ENCODE data around the gene TNFAIP3. TPM values are rescaled to one million over a fixed set of nuclear protein-coding genes. Genes with fewer than 3 reads are reported as not detected.
A peak's percentile ranks its signal among the peaks of the same experiment; 100 is the strongest.

TNFAIP3 gene
- total RNA-seq, 1 donor from 2014 or later, result 45.9 TPM

GRCh38 chr6:137861550-137862337 is 5.3 kb upstream of the TNFAIP3 start:
- Histone ChIP-seq H3K4me1 (peaks cover 5% of the 10 kb centered on the region), H3K9me3 (no peaks in the 10 kb centered on the region), H3K4me3 (no peak overlapping the region), H3K27me3 (no peaks in the 10 kb centered on the region), H3K36me3 (no peaks in the 10 kb centered on the region), H3K27ac (no peak overlapping the region)
- DNase-seq (no peak), ATAC-seq (no peak)
- no peak for TF ChIP-seq CTCF (IDR thresholded peaks at IDR 0.05)
- intact Hi-C loops (cut with DNase I), result no loop called here

DNA sequence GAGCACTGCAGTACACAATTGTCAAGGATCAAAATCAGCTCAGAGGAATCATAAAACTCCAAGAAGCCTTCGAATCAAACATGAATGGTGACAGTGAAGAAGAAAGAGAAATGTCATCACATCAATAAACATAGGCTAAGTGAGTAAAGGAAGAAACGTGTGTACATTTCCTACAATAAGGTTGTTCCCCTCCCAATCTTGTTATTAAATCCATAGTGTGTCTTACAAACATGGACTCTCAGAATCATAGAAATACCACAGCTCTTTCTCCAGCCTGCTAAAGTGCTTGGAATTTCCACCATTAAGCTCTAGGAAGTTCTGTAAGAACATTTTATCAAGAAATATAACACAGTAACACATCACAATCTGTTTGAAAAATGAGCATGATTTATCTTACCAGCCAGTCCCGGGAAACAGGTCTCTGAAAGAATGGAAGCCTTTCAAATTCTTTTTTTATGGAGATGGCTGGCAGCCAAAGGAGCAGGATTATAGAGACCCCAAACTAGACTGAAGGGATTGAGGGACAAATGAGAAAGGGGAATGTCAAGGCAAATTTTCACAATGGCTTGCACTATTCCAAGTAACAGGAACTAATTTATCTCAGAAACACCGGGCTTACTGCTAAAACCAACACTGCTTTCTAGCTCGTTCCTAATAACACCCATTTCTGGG is 4.5 kb upstream of the TNFAIP3 start:
- intact Hi-C loops (cut with DNase I), result no loop called here
- Histone ChIP-seq H3K4me1 (peaks cover 5% of the 10 kb centered on the region), H3K36me3 (no peaks in the 10 kb centered on the region), H3K4me3 (no peak overlapping the region), H3K9me3 (no peaks in the 10 kb centered on the region), H3K27me3 (no peaks in the 10 kb centered on the region), H3K27ac (no peak overlapping the region)
- no peak for ATAC-seq
- no peak for DNase-seq
- no peak for TF ChIP-seq CTCF (IDR thresholded peaks at IDR 0.05)

- H3K36me3 ChIP-seq, result no peaks in the 10 kb centered on the region
- no peaks in the 10 kb centered on the region for H3K9me3 ChIP-seq
- no peak for TF ChIP-seq CTCF (IDR thresholded peaks at IDR 0.05)
- no peak overlapping the region for H3K27ac ChIP-seq
- H3K4me1 ChIP-seq, result peaks cover 7% of the 10 kb centered on the region
- DNase-seq (no peak), ATAC-seq (no peak)
- no peak overlapping the region for H3K4me3 ChIP-seq
- H3K27me3 ChIP-seq, result no peaks in the 10 kb centered on the region
- intact Hi-C loops (cut with DNase I), result no loop called here
These were observed 3.8 kb upstream of the TNFAIP3 start for GRCh38 chr6:137863091-137863797.

- Histone ChIP-seq H3K27me3 (no peaks in the 10 kb centered on the region), H3K36me3 (no peaks in the 10 kb centered on the region), H3K4me3 (no peak overlapping the region), H3K4me1 (peaks cover 18% of the 10 kb centered on the region), H3K27ac (no peak overlapping the region), H3K9me3 (no peaks in the 10 kb centered on the region)
- intact Hi-C loops (cut with DNase I), result loop anchor here (5.0 kb wide), 1 partner anchor 158 kb away; no protein-coding TSS in a partner anchor
- ATAC-seq (no peak), DNase-seq (no peak)
- no peak for TF ChIP-seq CTCF (IDR thresholded peaks at IDR 0.05)
These were observed 2.1 kb upstream of the TNFAIP3 start for GRCh38 chr6:137864812-137865508.

DNA sequence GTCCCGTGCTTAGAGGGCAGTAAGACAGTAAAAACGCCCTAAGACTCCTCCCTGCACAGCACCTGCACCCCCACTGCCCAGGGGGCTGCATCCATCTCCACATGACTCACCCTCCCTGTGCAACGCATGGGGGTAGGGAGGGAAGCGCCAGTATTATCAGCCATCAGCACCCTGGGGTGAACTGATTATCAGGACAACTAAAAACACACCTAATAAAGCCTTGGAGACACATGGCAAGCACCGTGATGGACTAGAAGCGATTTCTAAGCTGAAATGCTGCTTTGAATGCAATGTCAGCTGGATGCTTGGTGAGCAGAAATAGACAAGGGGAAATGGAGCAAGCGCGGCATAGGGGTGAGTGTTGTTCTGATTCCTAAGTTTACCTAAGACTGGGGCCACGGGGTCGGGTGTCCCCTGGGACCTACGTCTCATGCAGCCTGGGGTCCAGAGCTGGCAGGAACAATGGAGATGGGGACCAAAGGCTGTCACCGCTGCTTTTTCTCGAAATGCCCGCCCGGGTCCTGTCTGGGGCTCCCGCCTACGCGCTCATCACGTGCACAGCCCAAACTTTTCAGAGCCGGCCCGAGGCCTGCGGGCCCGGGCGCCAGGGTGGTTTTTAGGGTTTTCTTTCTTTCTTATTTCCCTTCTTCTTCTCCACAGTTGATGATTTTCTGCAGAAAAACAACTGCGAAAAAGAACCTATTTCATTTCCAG is 702 bp upstream of the TNFAIP3 start:
- peak overlapping the region; percentile 87 for H3K27ac ChIP-seq
- ATAC-seq, result peak; percentile 17
- no peaks in the 10 kb centered on the region for H3K9me3 ChIP-seq
- H3K4me3 ChIP-seq, result peak overlapping the region; percentile 96
- intact Hi-C loops (cut with DNase I), result loop anchor here (5.0 kb wide), 1 partner anchor 159 kb away; no protein-coding TSS in a partner anchor
- H3K27me3 ChIP-seq, result no peaks in the 10 kb centered on the region
- TF ChIP-seq CTCF (IDR thresholded peaks at IDR 0.05), result no peak
- peaks cover 30% of the 10 kb centered on the region for H3K4me1 ChIP-seq
- peaks cover 1% of the 10 kb centered on the region for H3K36me3 ChIP-seq
- no peak for DNase-seq

Data from upper lobe of right lung (tissue), 1 donor.